Stomach (tissue), 4 donors: Measurements from ENCODE around the gene C2CD4C.

ENCODE experiments used
- EP300 ChIP-seq: sonication (generic); formaldehyde crosslinking; IDR thresholded peaks from one replicate; pipeline ENCODE4 v1.6.1; 2017; ENCODE audit warnings: antibody characterized with exemption
- POLR2A ChIP-seq, 4 donors: fragments of 450-650 bp; IDR thresholded peaks; one replicate each; pipeline ENCODE4 v1.6.1; 2016; ENCODE audit warnings: antibody characterized with exemption in 4 of 4, control low read depth in 2 of 4, mild to moderate bottlenecking in 1 of 4, moderate library complexity in 1 of 4
- POLR2AphosphoS5 ChIP-seq, 3 donors: sonication (generic); formaldehyde crosslinking; IDR thresholded peaks; one replicate each; pipeline ENCODE4 v1.6.1; 2016; ENCODE audit warnings: antibody characterized with exemption in 3 of 3
- TF ChIP-seq, protein P1 (sequence below), 7 experiments: fragments of 450-650 bp in 4 of 7; fragments of 200-600 bp in 3 of 7; sonication (generic) in 3 of 7; IDR thresholded peaks; one replicate each; pipeline ENCODE4 v1.5.1; 2016 to 2019; ENCODE audit warnings: antibody characterized with exemption in 7 of 7, control low read depth in 2 of 7, mild to moderate bottlenecking in 1 of 7

DNA sequence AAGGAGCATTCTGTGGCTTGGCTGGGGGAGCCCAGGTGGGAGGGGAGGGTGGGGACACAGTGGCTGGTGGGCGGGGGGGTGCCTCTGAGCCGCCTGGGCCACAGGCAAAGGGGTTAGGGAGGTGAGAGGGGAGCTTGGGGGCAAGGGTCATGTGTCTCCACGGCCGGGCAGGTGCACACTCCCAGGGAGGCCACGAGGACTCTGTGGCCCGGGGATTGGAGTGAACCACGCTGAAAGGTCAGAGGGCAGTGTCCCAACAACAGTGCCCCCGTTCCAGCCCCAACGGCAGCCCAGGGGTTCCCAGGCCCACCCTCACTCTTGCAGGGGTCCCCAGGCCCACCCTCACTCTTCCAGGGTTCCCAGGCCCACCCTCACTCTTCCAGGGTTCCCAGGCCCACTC, 9.6 kb downstream of the C2CD4C start:
- TF ChIP-seq, protein P1, sequence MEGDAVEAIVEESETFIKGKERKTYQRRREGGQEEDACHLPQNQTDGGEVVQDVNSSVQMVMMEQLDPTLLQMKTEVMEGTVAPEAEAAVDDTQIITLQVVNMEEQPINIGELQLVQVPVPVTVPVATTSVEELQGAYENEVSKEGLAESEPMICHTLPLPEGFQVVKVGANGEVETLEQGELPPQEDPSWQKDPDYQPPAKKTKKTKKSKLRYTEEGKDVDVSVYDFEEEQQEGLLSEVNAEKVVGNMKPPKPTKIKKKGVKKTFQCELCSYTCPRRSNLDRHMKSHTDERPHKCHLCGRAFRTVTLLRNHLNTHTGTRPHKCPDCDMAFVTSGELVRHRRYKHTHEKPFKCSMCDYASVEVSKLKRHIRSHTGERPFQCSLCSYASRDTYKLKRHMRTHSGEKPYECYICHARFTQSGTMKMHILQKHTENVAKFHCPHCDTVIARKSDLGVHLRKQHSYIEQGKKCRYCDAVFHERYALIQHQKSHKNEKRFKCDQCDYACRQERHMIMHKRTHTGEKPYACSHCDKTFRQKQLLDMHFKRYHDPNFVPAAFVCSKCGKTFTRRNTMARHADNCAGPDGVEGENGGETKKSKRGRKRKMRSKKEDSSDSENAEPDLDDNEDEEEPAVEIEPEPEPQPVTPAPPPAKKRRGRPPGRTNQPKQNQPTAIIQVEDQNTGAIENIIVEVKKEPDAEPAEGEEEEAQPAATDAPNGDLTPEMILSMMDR (IDR thresholded peaks at IDR 0.05): no peak
- TF ChIP-seq POLR2A (IDR thresholded peaks at IDR 0.05): no peak
- TF ChIP-seq EP300: no peak
- no peak for TF ChIP-seq POLR2AphosphoS5 (IDR thresholded peaks at IDR 0.05)
